H1 (cell line): Measurements from ENCODE around the gene CRACDL. TPM values are rescaled to one million over a fixed set of nuclear protein-coding genes. Genes with fewer than 3 reads are reported as not detected.

Experiments used
- CHD7 ChIP-seq: fragments of 300-600 bp; sonication (generic); IDR thresholded peaks from 2 replicates; pipeline ENCODE4 v1.7.1; 2012; ENCODE audit warnings: low read length, moderate library complexity, mild to moderate bottlenecking, inconsistent platforms; ENCODE audit not compliant: insufficient replicate concordance
- polyA plus RNA-seq, 7 experiments: library from polyadenylated mRNA; depleted of rRNA in 3 of 7; stranded (reverse) in 5 of 7; unstranded in 2 of 7; fragments of >200 nt in 5 of 7; fragments of 200-250 nt in 2 of 7; gene quantifications; 1 replicate in 5 of 7; 2 replicates in 1 of 7; 4 replicates in 1 of 7; pipeline versions ENCODE4 v1.2.1 to v1.2.3, GENCODE V29; 2011 to 2013; ENCODE audit warnings: missing spikeins in 2 of 7, mixed read lengths in 2 of 7
- total RNA-seq: library from RNA; stranded (reverse); fragmentation: NEBNext Ultra II Directional; extraction: Animal tissue kit (Norgen Biotek cat#: 25700); gene quantifications from 2 replicates; pipeline ENCODE4 v1.2.1, GENCODE V29; 2021

Gene CRACDL
- total and polyA plus RNA-seq, 2 of the 8 experiments (the other 6 are each of a cell fraction or from before 2014, with no cell fraction given): 0.07 to 0.38 TPM

GRCh38 chr2:98761909-98762308 lies 174.1 kb downstream of the CRACDL start (continued):
- no peak for TF ChIP-seq CHD7
